GM13977 (cell line): ENCODE results near the gene INSIG1.

Experiments
- DNase-seq: peaks from one replicate; pipeline ENCODE4 v3.0.0; 2012; ENCODE audit warnings: low spot score
- in situ Hi-C: fragments of 300-500 bp; cut with MboI; formaldehyde crosslinking; loops from one replicate; pipeline ENCODE4 v1.12.0; 2022; ENCODE audit warnings: low sequenced_read_pairs, low pct_unique_long_range_greater_than_20kb, mixed read lengths, inconsistent platforms; ENCODE audit not compliant: unreplicated experiment
- TF ChIP-seq, protein P1 (sequence below): IDR thresholded peaks from 2 replicates; pipeline ENCODE4 v1.5.1; 2012; ENCODE audit warnings: mild to moderate bottlenecking, control low read depth; ENCODE audit not compliant: insufficient read depth; ENCODE audit errors: extremely low read depth, missing control alignments

The INSIG1 gene

DNA sequence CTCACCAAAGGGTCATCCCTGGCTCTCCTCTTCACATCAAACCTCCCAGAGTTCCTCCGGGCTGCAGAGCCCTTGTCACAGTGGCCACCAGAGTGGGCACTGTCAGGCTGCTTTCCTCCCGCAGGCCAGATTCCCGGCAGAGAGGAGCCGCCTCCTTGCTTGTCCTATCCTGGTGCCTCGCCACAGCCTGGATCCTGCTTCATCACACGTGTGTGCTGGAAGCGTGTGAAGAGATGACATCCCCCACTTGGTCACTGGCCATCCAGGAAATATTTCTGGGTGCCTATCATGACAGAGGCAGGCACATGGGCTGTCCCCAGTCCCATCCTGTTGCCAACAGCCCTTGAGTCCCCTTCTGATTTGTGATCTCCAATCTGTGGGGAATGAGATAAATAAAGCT lies 15.0 kb downstream of the INSIG1 start:
- TF ChIP-seq, protein P1, sequence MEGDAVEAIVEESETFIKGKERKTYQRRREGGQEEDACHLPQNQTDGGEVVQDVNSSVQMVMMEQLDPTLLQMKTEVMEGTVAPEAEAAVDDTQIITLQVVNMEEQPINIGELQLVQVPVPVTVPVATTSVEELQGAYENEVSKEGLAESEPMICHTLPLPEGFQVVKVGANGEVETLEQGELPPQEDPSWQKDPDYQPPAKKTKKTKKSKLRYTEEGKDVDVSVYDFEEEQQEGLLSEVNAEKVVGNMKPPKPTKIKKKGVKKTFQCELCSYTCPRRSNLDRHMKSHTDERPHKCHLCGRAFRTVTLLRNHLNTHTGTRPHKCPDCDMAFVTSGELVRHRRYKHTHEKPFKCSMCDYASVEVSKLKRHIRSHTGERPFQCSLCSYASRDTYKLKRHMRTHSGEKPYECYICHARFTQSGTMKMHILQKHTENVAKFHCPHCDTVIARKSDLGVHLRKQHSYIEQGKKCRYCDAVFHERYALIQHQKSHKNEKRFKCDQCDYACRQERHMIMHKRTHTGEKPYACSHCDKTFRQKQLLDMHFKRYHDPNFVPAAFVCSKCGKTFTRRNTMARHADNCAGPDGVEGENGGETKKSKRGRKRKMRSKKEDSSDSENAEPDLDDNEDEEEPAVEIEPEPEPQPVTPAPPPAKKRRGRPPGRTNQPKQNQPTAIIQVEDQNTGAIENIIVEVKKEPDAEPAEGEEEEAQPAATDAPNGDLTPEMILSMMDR = no peak
- DNase-seq = no peak
- in situ Hi-C loops = no loop called here

GRCh38 chr7:155313096-155313495 lies 15.4 kb downstream of the INSIG1 start:
- in situ Hi-C loops = no loop called here
- no peak for DNase-seq
- TF ChIP-seq, protein P1 = no peak

DNA sequence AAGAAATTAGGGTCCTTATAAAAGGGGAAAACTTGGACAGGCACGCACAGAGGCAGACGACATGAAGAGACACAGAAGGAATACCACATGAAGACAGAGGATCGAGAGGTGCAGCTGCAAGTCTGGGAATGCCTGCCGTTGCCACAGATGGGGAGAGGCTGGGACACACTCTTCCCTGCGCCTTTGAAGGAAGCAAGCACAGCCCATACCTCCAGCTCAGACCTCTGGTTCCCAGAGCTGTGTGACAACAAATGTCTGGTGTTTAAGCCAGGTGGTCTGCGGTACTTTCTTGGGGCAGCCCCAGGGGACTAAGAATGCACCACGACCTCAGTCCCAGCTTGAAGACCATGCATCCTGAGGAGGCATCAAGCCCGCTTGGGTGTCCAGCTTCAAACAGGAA lies 18.3 kb downstream of the INSIG1 start:
- DNase-seq = no peak
- in situ Hi-C loops = no loop called here
- TF ChIP-seq, protein P1 = no peak

DNA sequence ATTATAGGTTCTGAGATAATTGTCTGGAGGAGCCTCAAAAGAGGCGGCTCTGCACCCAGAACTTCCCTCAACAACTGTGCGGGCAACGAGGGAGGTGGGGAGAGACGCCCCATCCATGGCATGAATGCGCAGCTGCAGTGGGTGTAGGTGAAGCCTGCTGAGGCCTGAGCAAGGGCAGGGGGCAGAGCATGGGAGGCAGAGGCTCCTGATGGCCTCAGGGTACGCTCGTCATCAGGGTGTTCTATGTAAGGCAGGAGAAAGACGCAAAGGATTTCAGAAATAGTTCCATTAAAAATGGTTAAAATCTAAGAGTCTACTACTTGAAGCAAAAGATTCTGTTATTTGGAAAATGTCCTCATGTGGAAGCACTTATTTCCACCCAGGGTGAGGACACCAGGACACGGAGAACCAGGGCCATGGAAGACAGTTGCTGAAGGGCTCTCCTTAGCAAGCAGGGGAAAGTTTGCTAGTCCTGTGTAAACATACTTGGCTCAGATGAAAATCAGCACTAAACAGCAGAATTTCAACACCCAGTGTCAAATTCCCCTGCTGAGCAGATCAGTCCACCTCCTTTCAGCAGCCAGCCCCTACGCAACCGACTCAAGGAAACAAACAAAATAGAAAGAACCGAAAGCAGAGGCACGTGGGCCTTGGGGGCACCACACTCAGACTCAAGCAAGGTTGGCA lies 18.9 kb downstream of the INSIG1 start:
- in situ Hi-C loops = no loop called here
- TF ChIP-seq, protein P1 = no peak
- DNase-seq = no peak

- no peak for DNase-seq
- TF ChIP-seq, protein P1 = no peak
- in situ Hi-C loops = no loop called here
Observed at GRCh38 chr7:155317114-155317434, 19.4 kb downstream of the INSIG1 start.

GRCh38 chr7:155318245-155318644 lies 20.6 kb downstream of the INSIG1 start:
- DNase-seq = no peak
- in situ Hi-C loops = no loop called here
- TF ChIP-seq, protein P1 = no peak

DNA sequence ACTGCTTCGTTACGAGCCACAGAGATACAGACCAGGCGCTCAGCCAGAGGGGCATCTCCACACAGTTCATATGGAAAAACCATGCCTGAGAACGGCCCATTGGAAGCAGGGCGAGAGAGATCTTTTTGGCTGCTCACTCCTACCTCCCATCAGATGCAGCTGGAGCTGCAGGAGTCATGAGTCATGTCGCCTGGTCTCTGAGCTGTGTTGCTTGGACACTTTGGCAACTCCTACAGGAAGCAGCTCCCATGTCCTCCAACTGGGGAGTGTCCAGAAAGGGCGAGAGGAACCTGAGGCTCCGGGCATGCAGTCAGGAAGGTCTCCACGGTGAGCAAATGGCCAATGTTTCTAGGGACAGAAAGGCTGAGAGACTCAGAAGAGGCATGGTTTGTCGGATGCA lies 24.9 kb downstream of the INSIG1 start:
- in situ Hi-C loops = no loop called here
- TF ChIP-seq, protein P1 = no peak
- no peak for DNase-seq
